Naive B cell (primary cell): Measurements from ENCODE around the gene GMEB2. TPM values are rescaled to one million over a fixed set of nuclear protein-coding genes. Genes with fewer than 3 reads are reported as not detected.
A peak's percentile ranks its signal among the peaks of the same experiment; 100 is the strongest.
"Not testable (repeated sequence)": the region's sequence is repeated elsewhere in the genome, so short reads cannot be mapped to it uniquely, and the experiment has no call there.

Source experiments
- ATAC-seq, 2 donors: fragments of 150-1000 bp; cut with Tn5 transposase; 2 replicates each; pipeline ENCODE4 v1.10.0; 2021; ENCODE audit warnings: low read depth in 2 of 2, mild to moderate bottlenecking in 2 of 2, moderate library complexity in 2 of 2
- DNase-seq: peaks from one replicate; pipeline ENCODE4 v3.0.0; 2022
- H3K27ac Mint-ChIP-seq, 6 donors: one replicate each; pipeline ENCODE4 v1.8.0; 2020 to 2022; ENCODE audit warnings: mild to moderate bottlenecking in 6 of 6, mixed read lengths in 6 of 6, moderate library complexity in 5 of 6, inconsistent platforms in 2 of 6
- H3K27me3 Mint-ChIP-seq, 3 donors: one replicate each; pipeline ENCODE4 v1.8.0; 2021 to 2022; ENCODE audit warnings: mixed read lengths in 3 of 3, mild to moderate bottlenecking in 1 of 3
- H3K36me3 Mint-ChIP-seq, 2 donors: one replicate each; pipeline ENCODE4 v1.8.0; 2020 to 2022; ENCODE audit warnings: mixed read lengths in 2 of 2, inconsistent platforms in 1 of 2, mild to moderate bottlenecking in 1 of 2
- H3K4me1 Mint-ChIP-seq, 3 donors: one replicate each; pipeline ENCODE4 v1.8.0; 2020 to 2022; ENCODE audit warnings: mixed read lengths in 3 of 3, inconsistent platforms in 1 of 3, mild to moderate bottlenecking in 1 of 3, moderate library complexity in 1 of 3
- H3K4me3 Mint-ChIP-seq, 8 donors: one replicate each; pipeline ENCODE4 v1.8.0; 2020 to 2022; ENCODE audit warnings: mild to moderate bottlenecking in 8 of 8, mixed read lengths in 8 of 8, moderate library complexity in 8 of 8, inconsistent platforms in 2 of 8
- H3K9me3 Mint-ChIP-seq, 7 donors: one replicate each; pipeline ENCODE4 v1.8.0; 2020 to 2022; ENCODE audit warnings: mixed read lengths in 7 of 7, mild to moderate bottlenecking in 5 of 7, inconsistent platforms in 2 of 7, moderate library complexity in 1 of 7
- polyA plus RNA-seq, 6 donors: library from polyadenylated mRNA; unstranded; fragments of 300-500 nt; fragmentation: Illumina TruSeq; gene quantifications; one replicate each; pipeline ENCODE4 v1.2.3, GENCODE V29; 2021; ENCODE audit warnings: low read depth in 6 of 6

GMEB2 gene
- polyA plus RNA-seq, 6 donors from 2014 or later, result 3.1 to 16.0 (median 8.6) TPM

GRCh38 chr20:63564036-63564810 is 62.7 kb downstream of the GMEB2 start:
- ATAC-seq, result no peak
- Mint-ChIP-seq H3K27ac (no peak overlapping the region), H3K27me3 (no peaks in the 10 kb centered on the region), H3K9me3 (peaks cover 0 to 2% (median 0%) of the 10 kb centered on the region in 7 donors), H3K4me3 (peak overlapping the region in 1 of 8 donors; percentile 42), H3K4me1 (peaks cover 15 to 25% (median 22%) of the 10 kb centered on the region in 3 donors), H3K36me3 (peaks cover 0 to 6% of the 10 kb centered on the region in 2 donors)
- DNase-seq, result no peak

- Mint-ChIP-seq H3K9me3 (peaks cover 0 to 2% (median 0%) of the 10 kb centered on the region in 7 donors), H3K4me3 (no peak overlapping the region)
- no peak for DNase-seq
Observed at GRCh38 chr20:63563225-63563935, 63.5 kb downstream of the GMEB2 start.

GRCh38 chr20:63562461-63563224 is 64.3 kb downstream of the GMEB2 start:
- Mint-ChIP-seq H3K4me3 (no peak overlapping the region), H3K9me3 (peaks cover 0 to 2% (median 0%) of the 10 kb centered on the region in 7 donors), H3K4me1 (peaks cover 6 to 15% (median 10%) of the 10 kb centered on the region in 3 donors), H3K27ac (no peak overlapping the region), H3K27me3 (no peaks in the 10 kb centered on the region), H3K36me3 (peaks cover 0 to 6% of the 10 kb centered on the region in 2 donors)
- ATAC-seq (peak in 1 of 2 donors; percentile 17), DNase-seq (no peak)

More at GRCh38 chr20:63563225-63563935, 63.5 kb downstream of the GMEB2 start:
- ATAC-seq, result no peak
- H3K27ac Mint-ChIP-seq, result no peak overlapping the region
- H3K36me3 Mint-ChIP-seq, result peaks cover 0 to 6% of the 10 kb centered on the region in 2 donors
- H3K4me1 Mint-ChIP-seq, result peaks cover 13 to 22% (median 17%) of the 10 kb centered on the region in 3 donors
- no peaks in the 10 kb centered on the region for H3K27me3 Mint-ChIP-seq

- Mint-ChIP-seq H3K27ac (no peak overlapping the region), H3K36me3 (peaks cover 0 to 6% of the 10 kb centered on the region in 2 donors), H3K4me3 (no peak overlapping the region), H3K9me3 (peaks cover 0 to 2% (median 0%) of the 10 kb centered on the region in 7 donors), H3K27me3 (no peaks in the 10 kb centered on the region), H3K4me1 (peaks cover 3 to 13% (median 8%) of the 10 kb centered on the region in 3 donors)
- DNase-seq (no peak), ATAC-seq (no peak)
Observed at GRCh38 chr20:63561624-63562396, 65.1 kb downstream of the GMEB2 start.

GRCh38 chr20:63560856-63561609 is 65.9 kb downstream of the GMEB2 start:
- H3K27me3 Mint-ChIP-seq, result no peaks in the 10 kb centered on the region
- no peak overlapping the region for H3K4me3 Mint-ChIP-seq
- DNase-seq (no peak), ATAC-seq (no peak)
- H3K36me3 Mint-ChIP-seq, result peaks cover 0 to 6% of the 10 kb centered on the region in 2 donors
- peaks cover 0 to 2% (median 0%) of the 10 kb centered on the region in 7 donors for H3K9me3 Mint-ChIP-seq
- H3K27ac Mint-ChIP-seq, result no peak overlapping the region
- peaks cover 6 to 12% (median 8%) of the 10 kb centered on the region in 3 donors for H3K4me1 Mint-ChIP-seq

GRCh38 chr20:63560333-63560805 is 66.5 kb downstream of the GMEB2 start:
- H3K27me3 Mint-ChIP-seq, result no peaks in the 10 kb centered on the region
- ATAC-seq (no peak), DNase-seq (no peak)
- H3K27ac Mint-ChIP-seq, result no peak overlapping the region
- peak overlapping the region in 1 of 8 donors; percentile 53 for H3K4me3 Mint-ChIP-seq
- H3K36me3 Mint-ChIP-seq, result peaks cover 0 to 6% of the 10 kb centered on the region in 2 donors
- peaks cover 0 to 2% (median 0%) of the 10 kb centered on the region in 7 donors for H3K9me3 Mint-ChIP-seq
- H3K4me1 Mint-ChIP-seq, result peaks cover 6 to 12% (median 8%) of the 10 kb centered on the region in 3 donors

- H3K36me3 Mint-ChIP-seq, ATAC-seq, H3K27ac Mint-ChIP-seq, DNase-seq, H3K9me3 Mint-ChIP-seq, H3K27me3 Mint-ChIP-seq: not testable (repeated sequence)
- H3K4me1 Mint-ChIP-seq, result peaks cover 8 to 13% (median 10%) of the 10 kb centered on the region in 3 donors
- H3K4me3 Mint-ChIP-seq, result peak overlapping the region in 1 of 8 donors; percentile 53
Observed at GRCh38 chr20:63559485-63560332, 67.2 kb downstream of the GMEB2 start.

- DNase-seq, result no peak
- Mint-ChIP-seq H3K36me3 (peaks cover 0 to 6% of the 10 kb centered on the region in 2 donors), H3K9me3 (peaks cover 0 to 2% (median 0%) of the 10 kb centered on the region in 7 donors), H3K4me1 (peaks cover 8 to 19% (median 17%) of the 10 kb centered on the region in 3 donors), H3K27ac (peak overlapping the region in 1 of 6 donors; percentile 62), H3K4me3 (no peak overlapping the region), H3K27me3 (no peaks in the 10 kb centered on the region)
- ATAC-seq, result no peak
Observed at GRCh38 chr20:63558804-63559484, 68.0 kb downstream of the GMEB2 start.

GRCh38 chr20:63557481-63557891 is 69.4 kb downstream of the GMEB2 start:
- Mint-ChIP-seq H3K4me3 (peak overlapping the region in 3 of 8 donors; percentile 32 to 48 (median 42)), H3K9me3 (peaks cover 0 to 2% (median 0%) of the 10 kb centered on the region in 7 donors), H3K27ac (peak overlapping the region in 2 of 6 donors; percentile 63 to 74), H3K4me1 (peaks cover 14 to 31% (median 27%) of the 10 kb centered on the region in 3 donors), H3K27me3 (no peaks in the 10 kb centered on the region), H3K36me3 (peaks cover 0 to 6% of the 10 kb centered on the region in 2 donors)
- ATAC-seq (no peak), DNase-seq (no peak)

- Mint-ChIP-seq H3K36me3 (peaks cover 0 to 6% of the 10 kb centered on the region in 2 donors), H3K4me3 (peak overlapping the region in 5 of 8 donors; percentile 5 to 48 (median 42)), H3K9me3 (peaks cover 0 to 2% (median 0%) of the 10 kb centered on the region in 7 donors), H3K27ac (peak overlapping the region in 3 of 6 donors; percentile 63 to 74 (median 71)), H3K4me1 (peaks cover 18 to 36% (median 32%) of the 10 kb centered on the region in 3 donors), H3K27me3 (no peaks in the 10 kb centered on the region)
- DNase-seq (no peak), ATAC-seq (no peak)
Observed at GRCh38 chr20:63556873-63557478, 69.9 kb downstream of the GMEB2 start.
